Epithelial cell of proximal tubule (primary cell): ENCODE results near the gene SLC46A3. TPM values are rescaled to one million over a fixed set of nuclear protein-coding genes. Genes with fewer than 3 reads are reported as not detected.

Experiments used
- DNase-seq: peaks from one replicate; pipeline ENCODE4 v3.0.0-alpha.2; 2011; ENCODE audit warnings: low read depth
- H3K4me3 ChIP-seq: 2 replicates; pipeline ENCODE4 v1.5.1; 2011; ENCODE audit warnings: low read depth, mild to moderate bottlenecking, low read length
- total RNA-seq: library from RNA; depleted of rRNA; stranded (reverse); fragments of >200 nt; gene quantifications from 2 replicates; pipeline ENCODE4 v1.2.3, GENCODE V29; 2015
- TF ChIP-seq, protein P1 (sequence below): conservative IDR thresholded peaks from 2 replicates; pipeline ENCODE4 v1.5.1; 2012; ENCODE audit warnings: low read depth, mild to moderate bottlenecking, low read length

The SLC46A3 gene
- total RNA-seq, 1 donor from 2014 or later, result 0.40 TPM

GRCh38 chr13:28666897-28667488 is 51.8 kb downstream of the SLC46A3 start:
- TF ChIP-seq, protein P1, sequence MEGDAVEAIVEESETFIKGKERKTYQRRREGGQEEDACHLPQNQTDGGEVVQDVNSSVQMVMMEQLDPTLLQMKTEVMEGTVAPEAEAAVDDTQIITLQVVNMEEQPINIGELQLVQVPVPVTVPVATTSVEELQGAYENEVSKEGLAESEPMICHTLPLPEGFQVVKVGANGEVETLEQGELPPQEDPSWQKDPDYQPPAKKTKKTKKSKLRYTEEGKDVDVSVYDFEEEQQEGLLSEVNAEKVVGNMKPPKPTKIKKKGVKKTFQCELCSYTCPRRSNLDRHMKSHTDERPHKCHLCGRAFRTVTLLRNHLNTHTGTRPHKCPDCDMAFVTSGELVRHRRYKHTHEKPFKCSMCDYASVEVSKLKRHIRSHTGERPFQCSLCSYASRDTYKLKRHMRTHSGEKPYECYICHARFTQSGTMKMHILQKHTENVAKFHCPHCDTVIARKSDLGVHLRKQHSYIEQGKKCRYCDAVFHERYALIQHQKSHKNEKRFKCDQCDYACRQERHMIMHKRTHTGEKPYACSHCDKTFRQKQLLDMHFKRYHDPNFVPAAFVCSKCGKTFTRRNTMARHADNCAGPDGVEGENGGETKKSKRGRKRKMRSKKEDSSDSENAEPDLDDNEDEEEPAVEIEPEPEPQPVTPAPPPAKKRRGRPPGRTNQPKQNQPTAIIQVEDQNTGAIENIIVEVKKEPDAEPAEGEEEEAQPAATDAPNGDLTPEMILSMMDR, result no peak
- DNase-seq, result no peak
- no peak overlapping the region for H3K4me3 ChIP-seq

DNA sequence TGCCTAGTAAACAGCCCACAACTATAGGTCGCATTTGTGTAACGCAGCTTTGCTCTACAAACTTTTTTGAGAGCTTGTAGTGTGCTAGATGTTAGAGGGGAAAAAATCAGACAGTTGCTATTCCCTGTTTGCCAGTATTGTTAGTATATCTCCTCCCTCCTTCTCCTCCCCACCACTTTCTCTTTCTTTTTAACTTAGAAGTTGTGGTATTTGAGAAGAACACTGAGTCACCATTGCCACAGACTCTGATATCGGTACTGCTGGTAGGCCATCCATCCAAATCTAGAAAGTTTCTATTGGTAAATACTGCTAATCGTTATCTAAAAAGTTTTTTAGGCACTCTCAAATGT is 59.2 kb downstream of the SLC46A3 start:
- TF ChIP-seq, protein P1, result no peak
- peak overlapping the region; percentile 95 for H3K4me3 ChIP-seq
- DNase-seq, result no peak

DNA sequence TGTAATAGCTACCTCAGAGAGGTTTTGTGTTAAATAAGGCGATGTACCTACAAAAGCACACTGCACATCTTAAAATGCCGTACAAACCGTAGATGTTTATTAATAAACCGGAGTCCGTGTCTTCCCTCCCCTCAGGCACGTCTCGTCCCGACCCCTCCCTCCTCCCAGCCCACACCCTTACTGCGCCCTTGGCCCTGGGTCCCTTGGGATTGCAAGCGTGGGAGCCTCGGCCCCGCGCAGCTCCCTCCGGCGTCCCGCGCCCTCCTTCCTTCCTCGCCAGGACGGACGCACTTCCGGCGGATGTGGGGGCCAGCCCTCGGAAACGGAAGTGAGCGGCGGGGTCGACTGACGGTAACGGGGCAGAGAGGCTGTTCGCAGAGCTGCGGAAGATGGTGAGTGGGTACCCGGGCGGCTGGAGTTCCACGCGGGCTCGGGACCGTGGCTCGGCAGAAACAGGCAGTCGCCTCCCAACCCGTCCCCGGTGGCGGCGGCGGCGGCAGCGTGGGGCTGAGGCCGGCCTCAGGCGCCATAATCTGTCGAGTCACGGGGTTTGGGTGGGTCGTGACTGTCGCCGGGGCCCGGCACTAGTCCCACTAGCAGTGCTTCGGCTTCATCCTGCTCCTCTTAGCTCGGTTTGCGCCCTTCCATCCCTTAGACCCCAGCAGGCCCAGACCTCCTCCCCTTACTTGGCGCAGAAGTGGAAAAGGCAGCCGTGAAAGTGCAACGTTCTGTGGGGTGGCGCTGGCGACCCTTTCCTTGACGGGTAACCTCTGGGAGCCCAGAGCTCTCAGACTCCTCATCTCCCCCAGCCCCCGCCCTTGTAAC is 59.8 kb downstream of the SLC46A3 start, which contains the start of gene POMP:
TSS of gene POMP (plus strand) at position 335 of the 825 bp plus-strand sequence. CDS start at position 390, 55 bp downstream.
- TF ChIP-seq, protein P1, result no peak
- peak within 1 kb of the TSS; percentile 95 for H3K4me3 ChIP-seq
- no peak for DNase-seq

GRCh38 chr13:28658539-28658795 is 60.3 kb downstream of the SLC46A3 start:
- DNase-seq, result no peak
- H3K4me3 ChIP-seq, result peak overlapping the region; percentile 95
- TF ChIP-seq, protein P1, result no peak

GRCh38 chr13:28657784-28658538 is 60.8 kb downstream of the SLC46A3 start:
- TF ChIP-seq, protein P1, result peak; percentile 24
- DNase-seq, result no peak
- H3K4me3 ChIP-seq, result peak overlapping the region; percentile 95

DNA sequence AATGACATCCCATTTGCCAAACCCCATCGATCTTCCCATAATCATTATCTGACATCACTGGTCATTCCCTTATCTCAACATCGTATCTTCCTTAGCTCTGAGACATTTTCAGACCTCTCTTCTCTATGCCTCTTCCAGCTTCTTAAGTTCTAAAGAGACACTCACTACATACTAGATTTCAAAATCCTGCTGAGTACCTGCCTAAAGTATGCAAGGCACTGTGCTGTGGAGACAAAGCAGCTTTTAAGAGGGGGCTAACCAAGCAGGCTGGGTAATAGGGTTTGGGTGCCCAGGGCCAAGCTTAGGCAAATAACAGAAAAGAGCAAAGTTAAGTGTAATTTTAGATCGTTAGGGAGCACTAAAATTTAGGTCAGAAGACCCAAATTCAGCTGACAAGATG is 63.2 kb downstream of the SLC46A3 start:
- no peak overlapping the region for H3K4me3 ChIP-seq
- TF ChIP-seq, protein P1, result no peak
- DNase-seq, result no peak
